GM12864 (cell line): Measurements from ENCODE around the gene TIGAR.

Source experiments
- DNase-seq: peaks from one replicate; pipeline ENCODE4 v3.0.0-alpha.2; 2011; ENCODE audit warnings: low read depth
- H3K4me3 ChIP-seq: 2 replicates; pipeline ENCODE4 v1.5.1; 2011; ENCODE audit warnings: mild to moderate bottlenecking, low read depth, low read length, control low read depth
- CTCF ChIP-seq: IDR thresholded peaks from 2 replicates; pipeline ENCODE4 v1.5.1; 2011; ENCODE audit warnings: low read depth, mild to moderate bottlenecking, moderate library complexity, low read length, control low read depth, inconsistent platforms; ENCODE audit errors: missing control alignments

TIGAR gene

GRCh38 chr12:4388662-4389061 lies 67.6 kb downstream of the TIGAR start:
- H3K4me3 ChIP-seq = no peak overlapping the region
- no peak for DNase-seq
- TF ChIP-seq CTCF = no peak

GRCh38 chr12:4392223-4392742 lies 71.3 kb downstream of the TIGAR start:
- DNase-seq = no peak
- TF ChIP-seq CTCF = no peak
- H3K4me3 ChIP-seq = no peak overlapping the region

GRCh38 chr12:4393211-4393610 lies 72.2 kb downstream of the TIGAR start:
- no peak overlapping the region for H3K4me3 ChIP-seq
- TF ChIP-seq CTCF = no peak
- DNase-seq = no peak

GRCh38 chr12:4395818-4396217 lies 74.8 kb downstream of the TIGAR start:
- TF ChIP-seq CTCF = no peak
- no peak for DNase-seq
- no peak overlapping the region for H3K4me3 ChIP-seq

GRCh38 chr12:4401117-4401516 lies 80.1 kb downstream of the TIGAR start:
- no peak for TF ChIP-seq CTCF
- no peak for DNase-seq
- no peak overlapping the region for H3K4me3 ChIP-seq

GRCh38 chr12:4402996-4403395 lies 82.0 kb downstream of the TIGAR start:
- TF ChIP-seq CTCF = no peak
- DNase-seq = no peak

More at GRCh38 chr12:4402996-4403395, 82.0 kb downstream of the TIGAR start:
- no peak overlapping the region for H3K4me3 ChIP-seq
